Activated naive CD8-positive, alpha-beta T cell treated with anti-CD3 and anti-CD28 coated beads for 36 hours (primary cell): ENCODE results near the gene TPST1. TPM values are rescaled to one million over a fixed set of nuclear protein-coding genes. Genes with fewer than 3 reads are reported as not detected.

Experiments used
- DNase-seq: peaks from one replicate; pipeline ENCODE4 v3.0.0; 2021
- H3K27ac Mint-ChIP-seq: one replicate; pipeline ENCODE4 v1.8.0; 2022; ENCODE audit warnings: mild to moderate bottlenecking, moderate library complexity, mixed read lengths
- H3K27me3 Mint-ChIP-seq: one replicate; pipeline ENCODE4 v1.8.0; 2022; ENCODE audit warnings: mild to moderate bottlenecking, mixed read lengths
- H3K36me3 Mint-ChIP-seq: one replicate; pipeline ENCODE4 v1.8.0; 2021; ENCODE audit warnings: mild to moderate bottlenecking, mixed read lengths
- H3K4me1 Mint-ChIP-seq: one replicate; pipeline ENCODE4 v1.8.0; 2021; ENCODE audit warnings: mixed read lengths
- H3K4me3 Mint-ChIP-seq: one replicate; pipeline ENCODE4 v1.8.0; 2022; ENCODE audit warnings: mild to moderate bottlenecking, moderate library complexity, mixed read lengths
- H3K9me3 Mint-ChIP-seq: one replicate; pipeline ENCODE4 v1.8.0; 2022; ENCODE audit warnings: mixed read lengths
- total RNA-seq, 2 experiments: library from RNA; stranded (reverse); gene quantifications; one replicate each; pipeline ENCODE4 v1.2.3, GENCODE V29; 2021

The TPST1 gene
- total RNA-seq, 2 experiments from 2014 or later = 3.0 to 4.1 TPM

DNA sequence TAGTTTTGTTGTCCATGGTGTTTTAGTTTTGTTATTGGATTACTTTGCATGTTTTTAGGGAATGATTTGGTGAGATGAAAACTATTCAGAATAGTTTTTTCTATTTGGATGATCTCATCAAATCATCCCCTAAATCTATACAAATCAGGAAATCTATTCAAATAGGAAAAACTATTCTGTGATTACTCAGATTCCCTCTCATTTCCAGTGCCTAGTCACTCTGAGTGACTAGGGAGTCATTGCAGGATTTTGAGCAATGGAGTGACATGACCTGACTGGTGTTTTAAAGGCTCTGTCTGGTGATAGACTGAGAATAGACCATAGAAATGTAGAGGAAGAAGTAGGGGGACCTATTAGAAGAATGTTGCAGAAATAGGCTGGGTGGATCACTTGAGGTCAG, 72.4 kb downstream of the TPST1 start:
- H3K4me3 Mint-ChIP-seq = no peak overlapping the region
- H3K27me3 Mint-ChIP-seq = no peaks in the 10 kb centered on the region

DNA sequence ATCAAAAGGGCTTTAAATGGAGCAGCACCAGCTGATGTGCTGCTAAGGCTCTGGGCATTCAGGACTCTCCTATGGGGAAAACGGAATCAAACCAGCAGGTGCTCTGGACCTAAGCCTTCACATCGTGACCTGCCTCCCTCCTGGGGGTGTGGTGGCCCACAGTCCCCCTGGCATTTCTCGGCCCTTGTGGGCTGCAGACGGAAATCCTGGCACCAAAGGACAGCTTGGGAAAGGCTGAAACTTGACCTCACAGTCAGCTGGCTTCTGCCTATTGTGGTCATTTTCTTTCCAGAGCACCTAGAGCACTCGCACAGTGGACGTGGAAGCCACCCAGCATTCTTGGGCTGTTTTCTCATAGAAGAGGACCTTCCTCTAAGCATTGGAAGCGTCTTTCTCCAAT, 74.8 kb downstream of the TPST1 start:
- Mint-ChIP-seq H3K27me3 (no peaks in the 10 kb centered on the region), H3K27ac (no peak overlapping the region), H3K36me3 (peaks cover 8% of the 10 kb centered on the region), H3K4me1 (peaks cover 13% of the 10 kb centered on the region), H3K4me3 (no peak overlapping the region), H3K9me3 (no peaks in the 10 kb centered on the region)
- no peak for DNase-seq

More for the DNA sequence above, 72.4 kb downstream of the TPST1 start:
- Mint-ChIP-seq H3K36me3 (peaks cover 8% of the 10 kb centered on the region), H3K4me1 (peaks cover 13% of the 10 kb centered on the region), H3K27ac (no peak overlapping the region), H3K9me3 (no peaks in the 10 kb centered on the region)
- DNase-seq = no peak

DNA sequence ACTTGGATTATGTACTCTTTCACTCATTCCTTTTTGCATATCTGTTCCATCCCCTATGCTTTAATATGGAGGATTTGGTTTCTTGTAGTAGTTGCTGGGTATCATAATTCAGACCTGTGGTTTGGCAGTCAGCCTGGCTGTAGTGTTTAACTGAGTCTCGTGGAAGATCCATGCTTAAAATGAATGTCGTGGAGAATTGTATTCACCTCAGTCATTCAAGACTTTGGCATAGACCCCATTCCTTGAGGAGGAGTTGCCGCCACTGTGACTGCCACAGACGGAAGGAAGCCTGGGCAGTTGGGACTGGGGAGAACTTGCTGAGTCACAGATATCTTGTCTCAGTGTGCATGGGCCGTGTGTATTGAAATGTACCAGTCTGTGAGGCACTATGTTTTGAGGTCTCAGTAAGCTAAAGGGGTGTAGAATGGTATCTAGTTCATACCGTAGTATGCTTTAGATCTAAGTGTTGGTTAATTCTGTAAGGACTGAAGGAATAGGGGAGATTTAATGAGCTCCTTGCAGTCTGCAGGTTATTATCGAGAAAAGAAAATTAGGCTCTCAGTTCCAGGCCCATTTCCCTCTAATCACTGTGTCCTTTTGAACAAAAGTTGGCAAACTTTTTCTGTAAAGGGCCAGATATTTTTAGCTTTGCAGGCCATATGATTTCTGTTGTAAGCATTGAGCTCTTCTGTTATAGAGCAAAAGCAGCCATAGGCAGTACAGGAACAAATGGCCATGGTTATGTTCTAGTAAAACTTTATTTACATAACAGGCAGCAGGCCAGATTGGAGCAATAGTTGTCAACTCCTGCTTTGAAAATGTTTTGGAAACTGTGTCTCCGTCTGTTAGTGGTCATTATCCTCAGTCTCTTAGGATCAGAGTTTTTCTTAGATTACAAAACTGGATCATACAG, 76.8 kb downstream of the TPST1 start:
- no peaks in the 10 kb centered on the region for H3K9me3 Mint-ChIP-seq
- H3K4me3 Mint-ChIP-seq = no peak overlapping the region
- H3K36me3 Mint-ChIP-seq = peaks cover 10% of the 10 kb centered on the region
- no peak for DNase-seq
- H3K27ac Mint-ChIP-seq = no peak overlapping the region
- H3K27me3 Mint-ChIP-seq = no peaks in the 10 kb centered on the region
- H3K4me1 Mint-ChIP-seq = peaks cover 13% of the 10 kb centered on the region

DNA sequence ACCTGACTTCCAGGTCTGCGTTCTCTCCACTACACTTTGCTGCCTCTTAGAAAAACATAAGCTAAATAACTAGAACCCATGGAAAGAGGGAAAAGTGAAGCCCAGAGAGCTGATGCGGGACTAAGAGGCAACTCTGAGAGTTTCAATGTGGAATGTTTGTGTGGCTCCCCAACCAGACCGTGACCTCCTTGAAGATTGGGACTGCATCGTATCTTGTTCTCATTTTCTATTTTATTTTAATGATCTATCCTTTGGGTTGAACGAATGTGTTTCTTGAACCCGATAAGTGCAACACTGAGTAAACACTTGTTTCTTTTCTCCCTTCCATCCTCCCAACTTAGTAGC, 77.4 kb downstream of the TPST1 start:
- Mint-ChIP-seq H3K27ac (no peak overlapping the region), H3K9me3 (no peaks in the 10 kb centered on the region), H3K4me1 (peaks cover 13% of the 10 kb centered on the region), H3K27me3 (no peaks in the 10 kb centered on the region), H3K36me3 (peaks cover 10% of the 10 kb centered on the region), H3K4me3 (no peak overlapping the region)
- DNase-seq = no peak

DNA sequence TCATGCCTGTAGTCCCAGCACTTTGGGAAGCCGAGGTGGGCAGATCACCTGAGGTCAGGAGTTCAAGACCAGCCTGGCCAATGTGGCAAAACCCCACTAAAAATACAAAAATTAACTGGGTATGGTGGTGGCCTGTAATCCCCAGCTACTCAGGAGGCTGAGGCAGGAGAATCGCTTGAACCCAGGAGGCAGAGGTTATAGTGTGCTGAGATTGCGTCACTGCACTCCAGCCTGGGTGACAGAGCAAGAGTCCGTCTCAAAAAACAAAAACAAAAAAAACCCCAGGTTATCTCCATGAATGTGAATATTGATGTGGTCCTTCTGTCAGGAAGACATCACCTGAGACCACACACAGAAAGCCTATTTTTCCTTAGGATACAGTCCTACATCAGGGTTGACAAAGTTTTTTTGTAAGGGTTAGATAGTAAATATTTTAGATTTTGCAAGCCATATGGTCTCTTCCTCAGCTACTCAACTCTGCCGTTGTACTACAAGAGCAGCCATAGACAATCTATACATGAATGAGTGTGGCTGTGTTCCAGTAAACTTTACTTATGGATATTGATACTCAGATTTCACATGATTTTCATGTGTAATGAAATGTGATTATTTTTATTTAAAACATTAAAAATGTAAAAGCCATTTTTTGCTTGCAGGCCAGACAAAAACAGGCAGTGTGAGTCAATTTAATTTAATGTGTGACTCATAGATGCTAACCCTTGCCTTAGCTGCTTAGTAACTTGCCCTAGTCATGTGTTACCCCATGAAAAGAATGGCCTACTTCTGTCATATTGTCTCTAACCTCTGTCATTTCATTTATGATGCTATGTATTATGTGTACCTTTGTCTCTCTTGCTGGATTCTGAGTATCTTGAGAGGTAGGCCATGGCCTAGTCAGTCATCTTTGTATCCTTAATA, 78.1 kb downstream of the TPST1 start:
- H3K27me3 Mint-ChIP-seq = no peaks in the 10 kb centered on the region
- H3K27ac Mint-ChIP-seq = no peak overlapping the region
- H3K4me3 Mint-ChIP-seq = no peak overlapping the region
- no peak for DNase-seq
- H3K36me3 Mint-ChIP-seq = peaks cover 6% of the 10 kb centered on the region
- H3K4me1 Mint-ChIP-seq = peaks cover 10% of the 10 kb centered on the region
- no peaks in the 10 kb centered on the region for H3K9me3 Mint-ChIP-seq

DNA sequence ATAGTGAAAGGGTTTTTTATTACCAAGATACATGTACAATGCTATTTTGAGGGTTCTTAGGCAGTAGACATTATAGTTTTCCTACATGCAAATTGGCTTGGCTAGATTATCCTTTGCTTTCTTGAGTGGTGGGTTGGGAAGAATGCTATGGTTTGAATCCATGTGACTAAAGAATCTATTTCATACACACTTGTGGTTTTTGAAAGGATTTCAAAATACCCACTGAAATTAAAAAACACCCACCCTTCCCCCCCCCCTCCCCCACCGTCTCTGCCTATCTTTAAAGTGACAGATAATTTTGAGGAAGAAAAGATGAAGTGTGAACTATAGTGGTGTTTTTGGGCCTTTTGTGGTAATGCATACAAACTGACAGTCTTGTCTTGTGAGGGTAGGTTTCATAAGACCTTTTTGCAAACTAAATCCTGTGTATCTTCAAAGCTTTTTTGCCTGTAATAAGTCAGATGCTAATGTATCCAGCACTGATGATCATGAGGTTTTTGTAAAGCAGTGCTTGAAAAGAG, 90.9 kb downstream of the TPST1 start:
- no peak overlapping the region for H3K27ac Mint-ChIP-seq
- peaks cover 3% of the 10 kb centered on the region for H3K4me1 Mint-ChIP-seq
- peaks cover 15% of the 10 kb centered on the region for H3K9me3 Mint-ChIP-seq
- H3K27me3 Mint-ChIP-seq = no peaks in the 10 kb centered on the region
- peaks cover 17% of the 10 kb centered on the region for H3K36me3 Mint-ChIP-seq
- H3K4me3 Mint-ChIP-seq = no peak overlapping the region
- DNase-seq = no peak

DNA sequence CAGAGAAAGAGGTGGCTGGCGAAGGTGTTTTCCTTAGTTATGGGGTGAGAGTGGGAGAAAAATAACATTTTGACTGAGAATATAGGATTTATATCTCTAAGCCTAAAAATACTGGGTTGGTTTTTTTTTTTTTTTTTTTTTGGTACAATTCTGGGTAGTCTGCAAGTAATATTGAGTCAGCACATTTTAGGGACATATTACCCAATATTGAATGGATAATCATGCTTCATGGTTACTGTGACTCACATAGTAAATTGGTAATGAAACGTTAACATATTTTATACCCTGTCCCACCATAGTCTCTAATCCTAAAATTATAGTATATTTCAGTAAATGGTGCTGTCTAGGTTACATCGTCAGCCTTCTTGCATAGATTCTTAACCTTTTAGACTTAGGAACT, 91.4 kb downstream of the TPST1 start:
- Mint-ChIP-seq H3K9me3 (peaks cover 15% of the 10 kb centered on the region), H3K4me3 (no peak overlapping the region), H3K4me1 (peaks cover 3% of the 10 kb centered on the region), H3K27ac (no peak overlapping the region), H3K27me3 (no peaks in the 10 kb centered on the region), H3K36me3 (peaks cover 17% of the 10 kb centered on the region)
- DNase-seq = no peak

DNA sequence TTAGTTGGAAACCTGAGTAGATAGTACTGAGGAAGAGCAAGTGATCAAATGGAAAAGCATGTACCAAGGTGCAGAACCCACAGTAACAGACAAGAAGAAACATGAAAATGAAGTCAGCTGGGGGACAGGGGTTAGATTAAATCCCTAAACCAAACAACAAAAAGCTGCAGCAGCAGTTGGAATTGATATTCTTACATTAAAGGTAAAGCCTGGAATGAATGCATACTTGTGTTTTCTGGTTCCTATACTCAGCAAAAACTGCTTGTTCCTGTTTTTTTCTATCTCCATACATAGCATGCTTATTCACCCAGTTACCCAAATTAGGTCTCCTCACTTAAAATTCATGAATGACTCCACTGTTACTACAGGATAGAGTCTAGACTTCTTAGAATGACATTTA, 92.4 kb downstream of the TPST1 start:
- no peak for DNase-seq
- H3K27me3 Mint-ChIP-seq = no peaks in the 10 kb centered on the region
- H3K36me3 Mint-ChIP-seq = peaks cover 17% of the 10 kb centered on the region
- peaks cover 3% of the 10 kb centered on the region for H3K4me1 Mint-ChIP-seq
- H3K9me3 Mint-ChIP-seq = peaks cover 15% of the 10 kb centered on the region
- no peak overlapping the region for H3K27ac Mint-ChIP-seq
- no peak overlapping the region for H3K4me3 Mint-ChIP-seq

DNA sequence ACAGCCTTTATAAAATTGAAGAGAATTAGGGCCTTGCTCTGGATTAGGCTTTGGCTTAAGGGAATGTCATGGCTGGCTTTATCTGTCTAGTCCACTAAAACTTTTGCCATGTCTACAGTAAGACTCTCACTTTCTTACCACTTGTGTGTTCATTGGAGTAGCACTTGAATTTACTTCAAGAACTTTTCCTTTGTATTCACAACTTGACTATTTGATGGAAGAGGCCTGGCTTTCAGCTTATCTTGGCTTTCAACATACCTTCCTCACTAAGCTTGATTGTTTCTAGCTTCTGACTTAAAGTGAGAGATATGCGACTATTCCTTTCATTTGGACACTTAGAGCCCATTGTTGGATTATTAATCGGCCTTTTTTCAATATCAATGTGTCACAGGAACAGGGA, 96.1 kb downstream of the TPST1 start:
- no peak overlapping the region for H3K4me3 Mint-ChIP-seq
- no peaks in the 10 kb centered on the region for H3K27me3 Mint-ChIP-seq
- no peak overlapping the region for H3K27ac Mint-ChIP-seq
- DNase-seq = no peak
- H3K36me3 Mint-ChIP-seq = peaks cover 15% of the 10 kb centered on the region
- H3K4me1 Mint-ChIP-seq = peaks cover 4% of the 10 kb centered on the region
- H3K9me3 Mint-ChIP-seq = peaks cover 15% of the 10 kb centered on the region

DNA sequence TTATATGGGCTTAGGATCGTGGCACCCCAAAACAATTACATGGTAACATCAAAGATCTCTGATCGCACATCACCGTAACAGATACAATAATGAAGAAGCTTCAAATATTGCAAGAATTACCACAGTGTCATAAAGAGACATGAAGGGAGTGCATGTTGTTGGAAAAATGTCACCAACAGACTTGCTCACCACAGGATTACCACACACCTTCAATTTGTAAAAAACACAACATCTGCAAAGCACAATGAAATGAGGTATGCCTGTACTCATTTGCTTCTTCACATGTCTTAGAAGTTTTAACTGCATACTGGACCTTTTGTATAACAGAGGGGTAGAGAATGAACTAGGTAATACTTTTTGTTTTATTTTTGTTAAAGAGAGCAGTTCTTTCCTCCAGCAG, 96.6 kb downstream of the TPST1 start:
- no peaks in the 10 kb centered on the region for H3K27me3 Mint-ChIP-seq
- DNase-seq = no peak
- peaks cover 2% of the 10 kb centered on the region for H3K4me1 Mint-ChIP-seq
- peaks cover 14% of the 10 kb centered on the region for H3K36me3 Mint-ChIP-seq
- H3K4me3 Mint-ChIP-seq = no peak overlapping the region
- H3K9me3 Mint-ChIP-seq = peaks cover 15% of the 10 kb centered on the region
- no peak overlapping the region for H3K27ac Mint-ChIP-seq

DNA sequence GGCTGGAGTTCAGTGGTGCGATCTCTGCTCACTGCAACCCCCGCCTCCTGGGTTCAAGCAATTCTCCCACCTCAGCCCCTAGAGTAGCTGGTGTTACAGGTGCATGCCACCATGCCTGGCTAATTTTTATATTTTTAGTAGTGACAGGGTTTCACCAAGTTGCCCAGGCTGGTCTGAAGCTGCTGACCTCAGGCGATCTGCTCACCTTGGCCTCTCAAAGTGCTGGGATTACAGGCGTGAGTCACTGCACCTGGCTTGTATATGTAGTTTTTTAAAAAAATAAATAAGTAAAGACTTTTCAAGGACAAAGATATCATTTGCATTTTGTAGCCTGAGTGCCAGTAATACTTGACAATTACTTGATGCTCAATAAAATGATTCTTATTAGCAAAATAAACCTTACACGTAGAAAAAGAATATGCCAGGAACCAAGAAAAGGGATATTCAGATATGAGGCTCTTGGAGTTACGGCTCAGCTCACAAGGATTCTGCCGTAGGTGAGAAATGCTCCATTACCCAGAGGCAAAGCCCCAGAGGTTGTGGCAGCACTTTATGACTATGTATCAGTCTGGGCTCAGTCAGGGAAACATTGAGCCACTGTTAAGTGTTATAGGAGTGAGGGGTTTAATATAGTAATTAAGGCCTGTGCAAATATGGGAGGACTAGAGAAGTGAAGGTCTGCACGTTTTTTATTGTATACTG, 98.5 kb downstream of the TPST1 start:
- Mint-ChIP-seq H3K4me3 (no peak overlapping the region), H3K36me3 (peaks cover 7% of the 10 kb centered on the region), H3K9me3 (peaks cover 4% of the 10 kb centered on the region), H3K4me1 (peaks cover 2% of the 10 kb centered on the region), H3K27ac (no peak overlapping the region), H3K27me3 (no peaks in the 10 kb centered on the region)
- DNase-seq = no peak

DNA sequence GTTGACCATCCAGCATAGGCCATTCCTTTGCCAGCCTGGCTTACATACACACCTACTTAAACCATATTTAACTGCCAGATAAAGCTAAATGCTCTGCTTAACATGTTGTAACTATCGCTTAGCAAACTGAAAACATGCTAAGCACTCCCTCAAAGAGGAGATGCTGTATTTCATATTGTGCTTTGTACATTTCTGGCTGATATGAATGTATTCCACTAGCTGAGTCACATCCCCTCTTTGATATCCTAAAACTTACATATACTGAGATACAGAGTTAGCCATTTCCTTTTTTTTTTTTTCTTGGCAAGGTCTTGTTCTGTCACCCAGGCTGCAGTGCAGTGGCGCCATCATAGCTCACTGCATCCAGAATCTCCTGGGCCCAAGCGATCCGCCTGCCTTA, 99.4 kb downstream of the TPST1 start:
- H3K4me3 Mint-ChIP-seq = no peak overlapping the region
- H3K9me3 Mint-ChIP-seq = peaks cover under 1% of the 10 kb centered on the region
- no peaks in the 10 kb centered on the region for H3K27me3 Mint-ChIP-seq
- no peak overlapping the region for H3K27ac Mint-ChIP-seq
- peaks cover 5% of the 10 kb centered on the region for H3K36me3 Mint-ChIP-seq
- H3K4me1 Mint-ChIP-seq = peaks cover 2% of the 10 kb centered on the region
- DNase-seq = no peak

DNA sequence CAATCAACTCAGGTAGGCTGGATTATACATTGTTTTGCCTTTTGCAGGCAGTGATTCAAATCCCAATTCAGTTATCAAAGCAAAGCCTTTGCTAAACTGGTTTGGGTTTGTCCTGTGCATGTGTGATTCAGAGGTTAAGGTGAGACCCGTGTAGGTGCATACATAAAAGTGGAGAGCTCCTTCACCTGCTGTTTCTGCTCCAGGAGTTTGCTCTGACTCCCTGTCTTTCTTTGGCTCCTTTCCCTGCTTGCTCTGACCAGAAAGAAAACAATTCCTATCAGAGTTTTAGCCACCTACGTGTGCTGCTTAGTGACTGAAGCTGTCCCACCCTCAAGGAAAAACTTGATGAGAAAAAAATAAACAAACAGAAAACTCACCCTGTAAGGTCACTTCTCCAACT, 101.1 kb downstream of the TPST1 start:
- no peaks in the 10 kb centered on the region for H3K27me3 Mint-ChIP-seq
- H3K36me3 Mint-ChIP-seq = no peaks in the 10 kb centered on the region

DNA sequence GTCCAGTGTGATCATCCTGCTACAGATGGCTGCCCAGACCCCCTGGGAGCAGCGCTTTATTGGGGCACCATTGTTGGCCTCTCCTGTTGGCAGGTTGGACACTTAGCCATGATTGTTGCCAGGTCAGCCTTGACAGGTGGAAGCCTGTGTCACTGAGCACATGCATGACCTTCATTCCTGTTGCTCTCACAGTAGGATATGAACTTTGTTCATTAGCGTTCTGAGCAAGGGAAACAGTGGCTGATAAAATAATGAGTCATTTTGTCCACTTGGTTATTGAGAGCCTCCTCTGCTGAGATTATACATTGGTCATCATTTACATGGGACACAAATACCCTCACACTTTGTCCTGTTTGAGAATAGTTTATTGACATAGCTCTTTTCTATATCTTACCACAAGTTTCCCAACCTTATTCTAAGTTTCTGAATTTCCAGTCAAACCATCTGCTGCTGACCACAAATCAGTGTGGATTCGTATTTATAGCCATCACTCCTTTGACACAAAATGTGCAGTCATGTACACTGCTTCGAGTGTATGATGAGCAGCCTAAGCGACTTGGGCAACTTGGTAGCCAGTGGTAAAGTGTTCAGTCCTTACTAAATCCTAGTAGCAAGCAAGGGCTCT, 102.6 kb downstream of the TPST1 start:
- Mint-ChIP-seq H3K36me3 (no peaks in the 10 kb centered on the region), H3K9me3 (no peaks in the 10 kb centered on the region), H3K4me1 (peaks cover 2% of the 10 kb centered on the region), H3K27ac (no peak overlapping the region), H3K27me3 (no peaks in the 10 kb centered on the region), H3K4me3 (no peak overlapping the region)
- DNase-seq = no peak

More for the DNA sequence above, 101.1 kb downstream of the TPST1 start:
- Mint-ChIP-seq H3K27ac (no peak overlapping the region), H3K9me3 (no peaks in the 10 kb centered on the region), H3K4me3 (no peak overlapping the region), H3K4me1 (peaks cover 2% of the 10 kb centered on the region)
- no peak for DNase-seq
